SK-N-MC (cell line): ENCODE data around the gene LAMTOR2.
A peak's percentile ranks its signal among the peaks of the same experiment; 100 is the strongest.

Experiments
- DNase-seq: peaks from one replicate; pipeline ENCODE4 v3.0.0-alpha.2; 2011; ENCODE audit warnings: low read depth, low spot score
- H3K27ac ChIP-seq: fragments of 200-600 bp; sonication (generic); 2 replicates; pipeline ENCODE4 v1.5.1; 2016; ENCODE audit warnings: mixed run types
- H3K36me3 ChIP-seq: fragments of 200-600 bp; sonication (generic); 2 replicates; pipeline ENCODE4 v1.6.1; 2017; ENCODE audit warnings: antibody characterized with exemption, low read length, mixed read lengths; ENCODE audit not compliant: insufficient read depth
- H3K4me3 ChIP-seq: fragments of 200-600 bp; sonication (generic); 2 replicates; pipeline ENCODE4 v1.5.1; 2016
- H3K9ac ChIP-seq: fragments of 200-600 bp; sonication (generic); 2 replicates; pipeline ENCODE4 v1.8.0; 2017; ENCODE audit warnings: mixed run types, mixed read lengths; ENCODE audit not compliant: insufficient read length
- H3K9me3 ChIP-seq: fragments of 200-600 bp; sonication (generic); 2 replicates; pipeline ENCODE4 v1.6.1; 2017; ENCODE audit warnings: low read depth, mild to moderate bottlenecking, antibody characterized with exemption, low read length, moderate library complexity, mixed read lengths
- EZH2 ChIP-seq: fragments of 200-600 bp; sonication (generic); IDR thresholded peaks from one replicate; pipeline ENCODE4 v1.6.1; 2017; ENCODE audit warnings: antibody characterized with exemption
- FOXP2 ChIP-seq: optimal IDR thresholded peaks from 2 replicates; pipeline ENCODE3; 2011; ENCODE audit warnings: mild to moderate bottlenecking, moderate library complexity; ENCODE audit not compliant: insufficient read depth; ENCODE audit errors: extremely low read length, control extremely low read depth
- POLR2AphosphoS5 ChIP-seq: IDR thresholded peaks from 2 replicates; pipeline ENCODE4 v1.6.1; 2012; ENCODE audit warnings: mild to moderate bottlenecking, low read depth, low read length, borderline replicate concordance

LAMTOR2 gene

GRCh38 chr1:156097499-156098178, 43.1 kb downstream of the LAMTOR2 start:
- Histone ChIP-seq H3K9ac (no peak overlapping the region), H3K27ac (no peak overlapping the region), H3K4me3 (no peak overlapping the region), H3K9me3 (no peaks in the 10 kb centered on the region), H3K36me3 (no peaks in the 10 kb centered on the region)
- no peak for TF ChIP-seq EZH2
- no peak for TF ChIP-seq POLR2AphosphoS5
- no peak for TF ChIP-seq FOXP2
- DNase-seq: no peak

GRCh38 chr1:156098784-156099183, 44.2 kb downstream of the LAMTOR2 start:
- Histone ChIP-seq H3K9ac (no peak overlapping the region), H3K27ac (no peak overlapping the region), H3K4me3 (no peak overlapping the region), H3K36me3 (no peaks in the 10 kb centered on the region), H3K9me3 (no peaks in the 10 kb centered on the region)
- DNase-seq: no peak
- no peak for TF ChIP-seq POLR2AphosphoS5

GRCh38 chr1:156099282-156099681, 44.7 kb downstream of the LAMTOR2 start:
- TF ChIP-seq POLR2AphosphoS5 (no peak), EZH2 (no peak), FOXP2 (no peak)
- Histone ChIP-seq H3K36me3 (no peaks in the 10 kb centered on the region), H3K4me3 (no peak overlapping the region), H3K9me3 (no peaks in the 10 kb centered on the region), H3K9ac (no peak overlapping the region), H3K27ac (no peak overlapping the region)
- DNase-seq: no peak

- TF ChIP-seq POLR2AphosphoS5 (no peak), EZH2 (no peak), FOXP2 (no peak)
- H3K9ac ChIP-seq: no peak overlapping the region
- H3K36me3 ChIP-seq: no peaks in the 10 kb centered on the region
- peak overlapping the region; percentile 50 for H3K27ac ChIP-seq
- DNase-seq: no peak
- no peaks in the 10 kb centered on the region for H3K9me3 ChIP-seq
- no peak overlapping the region for H3K4me3 ChIP-seq
These were observed 45.8 kb downstream of the LAMTOR2 start for GRCh38 chr1:156100205-156100995.

- Histone ChIP-seq H3K4me3 (no peak overlapping the region), H3K9ac (no peak overlapping the region), H3K27ac (0 out of 2 replicates have a peak overlapping the region, but pooled peaks have one; percentile 31), H3K36me3 (no peaks in the 10 kb centered on the region), H3K9me3 (no peaks in the 10 kb centered on the region)
- DNase-seq: no peak
- TF ChIP-seq FOXP2 (no peak), EZH2 (no peak), POLR2AphosphoS5 (no peak)
These were observed 47.3 kb downstream of the LAMTOR2 start for GRCh38 chr1:156101880-156102279.

- TF ChIP-seq EZH2 (no peak), POLR2AphosphoS5 (no peak), FOXP2 (no peak)
- H3K9ac ChIP-seq: no peak overlapping the region
- H3K4me3 ChIP-seq: no peak overlapping the region
- no peaks in the 10 kb centered on the region for H3K9me3 ChIP-seq
- H3K36me3 ChIP-seq: no peaks in the 10 kb centered on the region
- DNase-seq: no peak
- H3K27ac ChIP-seq: peak overlapping the region; percentile 44
These were observed 48.3 kb downstream of the LAMTOR2 start for GRCh38 chr1:156102633-156103511.

GRCh38 chr1:156103521-156103947, 49.0 kb downstream of the LAMTOR2 start:
- TF ChIP-seq EZH2 (no peak), POLR2AphosphoS5 (no peak), FOXP2 (no peak)
- H3K9ac ChIP-seq: peak overlapping the region; percentile 21
- no peaks in the 10 kb centered on the region for H3K9me3 ChIP-seq
- no peaks in the 10 kb centered on the region for H3K36me3 ChIP-seq
- H3K4me3 ChIP-seq: peak overlapping the region; percentile 40; the same call in 1 of the 2 replicates
- DNase-seq: no peak
- peak overlapping the region; percentile 97 for H3K27ac ChIP-seq
